Fibroblast of villous mesenchyme (primary cell): ENCODE data around the gene COLQ. TPM values are rescaled to one million over a fixed set of nuclear protein-coding genes. Genes with fewer than 3 reads are reported as not detected.

Source experiments
- DNase-seq: peaks from one replicate; pipeline ENCODE4 v3.0.0-alpha.2; 2010; ENCODE audit warnings: low read depth
- H3K4me3 ChIP-seq: 2 replicates; pipeline ENCODE4 v1.5.1; 2011; ENCODE audit warnings: low read depth, mild to moderate bottlenecking, low read length
- total RNA-seq: library from RNA; depleted of rRNA; stranded (reverse); fragments of >200 nt; gene quantifications from 2 replicates; pipeline ENCODE4 v1.2.3, GENCODE V29; 2012
- TF ChIP-seq, protein P1 (sequence below): IDR thresholded peaks from 2 replicates; pipeline ENCODE4 v1.5.1; 2012; ENCODE audit warnings: low read depth, mild to moderate bottlenecking, low read length; ENCODE audit not compliant: insufficient read depth

The COLQ gene
- total RNA-seq, result 0.43 and 0.64 TPM in 2 replicates

DNA sequence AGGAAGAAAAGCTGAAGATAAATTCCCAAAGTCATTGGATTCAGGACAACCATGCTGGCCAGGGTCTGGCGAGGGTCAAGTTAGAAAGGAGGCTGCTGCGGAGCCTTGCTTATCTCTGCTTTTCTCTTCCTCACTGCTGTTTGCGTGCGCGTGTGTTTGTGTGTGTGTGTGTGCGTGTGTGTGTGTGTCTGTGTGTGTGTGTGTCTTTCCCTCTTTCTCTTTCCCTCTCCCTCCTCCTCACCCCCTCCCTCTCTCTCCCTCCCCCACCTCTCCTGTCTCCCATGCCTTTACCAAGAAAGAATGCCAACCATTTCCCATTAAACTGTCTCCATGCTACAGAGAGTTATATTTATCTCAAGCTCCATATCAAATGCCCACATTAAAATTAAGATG is at the start of gene COLQ:
TSS of gene COLQ (minus strand) at position 134 of the 393 bp plus-strand sequence. CDS start at position 53, 81 bp downstream.
- TF ChIP-seq, protein P1, sequence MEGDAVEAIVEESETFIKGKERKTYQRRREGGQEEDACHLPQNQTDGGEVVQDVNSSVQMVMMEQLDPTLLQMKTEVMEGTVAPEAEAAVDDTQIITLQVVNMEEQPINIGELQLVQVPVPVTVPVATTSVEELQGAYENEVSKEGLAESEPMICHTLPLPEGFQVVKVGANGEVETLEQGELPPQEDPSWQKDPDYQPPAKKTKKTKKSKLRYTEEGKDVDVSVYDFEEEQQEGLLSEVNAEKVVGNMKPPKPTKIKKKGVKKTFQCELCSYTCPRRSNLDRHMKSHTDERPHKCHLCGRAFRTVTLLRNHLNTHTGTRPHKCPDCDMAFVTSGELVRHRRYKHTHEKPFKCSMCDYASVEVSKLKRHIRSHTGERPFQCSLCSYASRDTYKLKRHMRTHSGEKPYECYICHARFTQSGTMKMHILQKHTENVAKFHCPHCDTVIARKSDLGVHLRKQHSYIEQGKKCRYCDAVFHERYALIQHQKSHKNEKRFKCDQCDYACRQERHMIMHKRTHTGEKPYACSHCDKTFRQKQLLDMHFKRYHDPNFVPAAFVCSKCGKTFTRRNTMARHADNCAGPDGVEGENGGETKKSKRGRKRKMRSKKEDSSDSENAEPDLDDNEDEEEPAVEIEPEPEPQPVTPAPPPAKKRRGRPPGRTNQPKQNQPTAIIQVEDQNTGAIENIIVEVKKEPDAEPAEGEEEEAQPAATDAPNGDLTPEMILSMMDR, result no peak
- no peak for DNase-seq
- no peak within 1 kb of the TSS for H3K4me3 ChIP-seq

DNA sequence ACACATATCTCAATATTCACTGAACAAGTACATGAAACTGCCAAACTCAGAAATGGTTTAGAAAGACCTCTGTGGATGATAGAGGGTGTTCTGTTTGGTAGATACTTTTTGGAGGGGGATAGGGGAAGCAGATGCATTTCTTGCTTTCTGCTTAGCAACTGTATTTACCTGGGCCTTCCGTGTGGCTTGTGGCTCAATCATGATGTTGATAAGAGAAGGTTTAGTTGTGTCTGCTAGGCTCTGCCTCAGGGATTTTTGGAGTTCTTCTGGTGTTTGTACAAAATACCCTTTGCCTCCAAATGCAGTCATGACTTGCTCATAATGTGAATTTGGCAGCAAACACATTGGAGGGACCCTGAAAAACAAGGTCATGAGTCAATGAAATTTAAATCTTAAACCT is 41.7 kb upstream of the COLQ start:
- no peak for DNase-seq
- no peak overlapping the region for H3K4me3 ChIP-seq
- TF ChIP-seq, protein P1, result no peak

DNA sequence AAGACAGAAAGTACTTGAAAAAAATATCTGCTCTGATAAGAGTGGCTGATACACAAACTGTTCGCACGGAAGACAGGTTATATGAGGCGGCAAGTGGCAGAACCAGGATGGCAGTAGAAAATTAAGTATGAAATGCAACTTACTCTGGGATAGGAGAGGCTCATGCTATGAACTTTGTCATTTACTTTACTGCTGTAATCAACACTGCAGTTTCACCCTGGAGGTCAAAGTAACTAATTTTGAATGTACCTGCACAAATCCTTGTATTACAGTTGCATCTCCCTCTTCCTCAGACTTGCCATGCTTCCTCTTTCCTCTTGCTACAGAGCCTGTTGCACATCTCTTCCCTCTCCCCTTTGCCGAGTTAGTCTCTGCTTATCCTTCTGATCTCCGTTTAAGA is 41.1 kb upstream of the COLQ start:
- TF ChIP-seq, protein P1, result no peak
- no peak overlapping the region for H3K4me3 ChIP-seq
- DNase-seq, result no peak

DNA sequence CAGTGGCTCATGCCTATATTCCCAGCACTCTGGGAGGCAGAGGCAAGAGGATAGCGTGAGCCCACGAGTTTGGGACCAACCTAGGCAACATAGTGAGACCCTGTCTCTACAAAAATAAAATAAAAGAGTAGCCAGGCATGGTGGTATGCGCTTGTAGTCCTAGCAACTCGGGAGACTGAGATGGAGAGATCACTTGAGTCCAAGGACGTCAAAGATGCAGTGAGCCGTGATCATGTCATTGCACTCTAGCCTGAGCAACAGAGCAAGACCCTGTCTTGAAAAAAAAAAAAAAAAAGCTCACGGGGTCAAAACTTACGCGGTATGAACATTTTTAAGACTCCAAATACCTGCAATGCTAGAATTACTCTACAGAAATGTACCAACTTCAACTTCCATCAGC is 37.1 kb upstream of the COLQ start:
- no peak overlapping the region for H3K4me3 ChIP-seq
- no peak for DNase-seq
- TF ChIP-seq, protein P1, result no peak

DNA sequence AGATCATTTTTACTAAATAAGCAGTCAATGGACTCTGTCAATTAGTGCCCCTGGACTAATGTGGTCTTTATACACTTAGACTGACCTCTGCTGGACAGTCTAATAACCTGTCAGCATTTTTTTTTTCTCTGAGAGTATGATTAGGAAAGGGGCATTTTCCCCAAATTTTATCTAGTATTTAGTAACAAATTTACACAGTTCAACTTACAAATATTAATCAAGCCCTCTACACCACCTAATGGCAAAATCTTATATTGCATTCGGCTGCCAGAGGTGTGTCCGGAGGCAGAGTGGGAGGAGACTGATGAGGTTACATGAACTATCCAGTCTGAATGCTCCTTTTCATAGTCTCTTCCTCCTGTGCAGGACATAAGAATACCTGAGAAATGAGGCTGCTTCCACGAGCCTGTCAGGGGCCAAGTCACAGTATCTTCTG is 36.0 kb upstream of the COLQ start:
- no peak overlapping the region for H3K4me3 ChIP-seq
- DNase-seq, result peak; percentile 67
- TF ChIP-seq, protein P1, result peak; percentile 54

DNA sequence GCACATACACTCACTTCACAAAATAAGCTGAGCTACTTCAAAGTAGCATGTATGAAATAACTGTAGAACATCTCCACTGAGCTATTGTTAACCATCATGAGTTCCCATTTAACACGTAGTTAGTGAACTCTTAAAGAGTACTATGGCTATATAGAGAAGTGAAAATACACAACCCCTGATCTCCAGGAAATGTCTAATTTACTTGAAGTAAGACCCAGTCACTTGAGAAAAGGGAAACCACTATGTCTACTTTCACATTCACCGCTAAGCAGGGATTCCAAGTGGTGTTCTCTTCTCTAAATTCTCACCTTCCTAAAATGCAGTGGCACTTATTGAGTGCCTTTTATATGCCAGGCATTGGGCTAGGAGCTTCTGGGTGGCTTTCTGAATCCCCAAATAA is 35.0 kb upstream of the COLQ start:
- TF ChIP-seq, protein P1, result no peak
- no peak overlapping the region for H3K4me3 ChIP-seq
- no peak for DNase-seq

DNA sequence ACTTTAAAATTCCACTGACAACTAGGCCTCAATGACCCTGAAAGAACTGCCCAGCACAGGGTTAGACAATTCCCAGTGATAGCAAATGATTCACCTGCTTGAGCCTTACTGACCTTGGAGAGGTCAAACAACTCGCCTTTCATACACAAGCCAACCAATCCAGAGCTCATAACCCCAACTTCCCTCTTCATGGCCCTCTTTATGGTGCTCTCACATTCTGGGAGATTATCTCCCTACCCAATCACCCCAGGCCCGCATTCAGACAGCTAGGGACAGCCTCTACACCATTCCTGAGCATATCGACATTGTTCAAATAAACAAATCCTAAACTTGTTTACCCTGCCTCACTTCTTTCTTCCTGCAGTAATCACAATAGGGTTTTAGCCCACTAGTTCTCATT is 32.2 kb upstream of the COLQ start:
- TF ChIP-seq, protein P1, result no peak
- no peak for DNase-seq
- no peak overlapping the region for H3K4me3 ChIP-seq
